ENCODE results near the gene IL34. TPM values are rescaled to one million over a fixed set of nuclear protein-coding genes. Genes with fewer than 3 reads are reported as not detected.

Gene IL34
- total RNA-seq, 2 donors from 2014 or later, result 11.9 to 55.6 TPM

DNA sequence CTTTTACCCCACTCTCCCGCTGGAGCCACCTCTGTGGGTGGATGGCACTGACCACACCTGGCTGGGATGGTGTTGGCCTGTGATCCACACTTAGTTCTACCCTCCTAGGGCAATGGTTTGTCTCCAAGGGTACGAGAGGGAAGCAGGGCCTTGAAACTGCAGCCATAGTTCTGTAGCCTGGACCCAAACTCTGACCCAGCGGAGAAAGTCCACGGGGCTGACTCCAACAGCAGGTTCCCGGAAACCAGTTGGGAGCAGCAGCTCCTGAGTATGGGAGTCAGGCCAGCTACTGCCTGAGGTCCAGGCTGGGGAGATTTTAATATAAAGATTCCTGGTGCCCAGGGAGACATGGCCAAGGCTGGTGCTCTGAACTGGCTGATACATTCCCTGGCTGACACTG is 63.1 kb downstream of the IL34 start:
- H3K36me3 ChIP-seq, result no peaks in the 10 kb centered on the region
- H3K27me3 ChIP-seq (replicated peaks; ENCODE audit: insufficient read depth), result no peaks in the 10 kb centered on the region
- TF ChIP-seq, protein P1, sequence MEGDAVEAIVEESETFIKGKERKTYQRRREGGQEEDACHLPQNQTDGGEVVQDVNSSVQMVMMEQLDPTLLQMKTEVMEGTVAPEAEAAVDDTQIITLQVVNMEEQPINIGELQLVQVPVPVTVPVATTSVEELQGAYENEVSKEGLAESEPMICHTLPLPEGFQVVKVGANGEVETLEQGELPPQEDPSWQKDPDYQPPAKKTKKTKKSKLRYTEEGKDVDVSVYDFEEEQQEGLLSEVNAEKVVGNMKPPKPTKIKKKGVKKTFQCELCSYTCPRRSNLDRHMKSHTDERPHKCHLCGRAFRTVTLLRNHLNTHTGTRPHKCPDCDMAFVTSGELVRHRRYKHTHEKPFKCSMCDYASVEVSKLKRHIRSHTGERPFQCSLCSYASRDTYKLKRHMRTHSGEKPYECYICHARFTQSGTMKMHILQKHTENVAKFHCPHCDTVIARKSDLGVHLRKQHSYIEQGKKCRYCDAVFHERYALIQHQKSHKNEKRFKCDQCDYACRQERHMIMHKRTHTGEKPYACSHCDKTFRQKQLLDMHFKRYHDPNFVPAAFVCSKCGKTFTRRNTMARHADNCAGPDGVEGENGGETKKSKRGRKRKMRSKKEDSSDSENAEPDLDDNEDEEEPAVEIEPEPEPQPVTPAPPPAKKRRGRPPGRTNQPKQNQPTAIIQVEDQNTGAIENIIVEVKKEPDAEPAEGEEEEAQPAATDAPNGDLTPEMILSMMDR (IDR thresholded peaks at IDR 0.05), result no peak
- peaks cover 17 to 48% of the 10 kb centered on the region in 2 donors for H3K4me1 ChIP-seq (ENCODE audit: control insufficient read depth in 1 of 2, low read depth in 2 of 2)
- no peaks in the 10 kb centered on the region for H3K9me3 ChIP-seq
- H3K27ac ChIP-seq, result no peak overlapping the region
- DNase-seq (ENCODE audit: low spot score) (no peak), ATAC-seq (ENCODE audit: insufficient number of reproducible peaks, low FRiP score, low read depth) (no peak)
- no peak overlapping the region for H3K4me3 ChIP-seq

DNA sequence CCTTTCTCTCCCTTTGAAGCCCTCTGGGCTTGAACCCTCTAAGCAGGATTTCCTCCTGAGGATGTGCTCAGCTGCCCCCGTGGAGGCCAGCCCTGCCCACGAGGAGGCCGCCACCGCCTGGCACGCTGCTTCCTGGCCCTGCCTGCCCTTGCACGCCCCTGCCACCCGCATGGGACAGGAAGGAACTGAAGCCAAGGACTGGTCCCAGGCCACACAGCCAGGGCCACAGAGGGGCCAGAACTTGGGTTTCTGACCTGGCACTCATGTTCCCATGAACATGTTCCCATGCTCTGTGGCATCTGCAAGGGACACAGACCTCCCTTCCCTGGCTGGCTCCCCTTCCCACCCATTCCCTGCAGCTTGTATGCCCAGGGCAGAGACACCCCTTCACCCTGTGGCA is 63.6 kb downstream of the IL34 start:
- ATAC-seq (ENCODE audit: insufficient number of reproducible peaks, low FRiP score, low read depth) (no peak), DNase-seq (ENCODE audit: low spot score) (no peak)
- H3K9me3 ChIP-seq, result no peaks in the 10 kb centered on the region
- peaks cover 20 to 48% of the 10 kb centered on the region in 2 donors for H3K4me1 ChIP-seq (ENCODE audit: control insufficient read depth in 1 of 2, low read depth in 2 of 2)
- H3K27me3 ChIP-seq (replicated peaks; ENCODE audit: insufficient read depth), result no peaks in the 10 kb centered on the region
- no peak overlapping the region for H3K4me3 ChIP-seq
- TF ChIP-seq, protein P1 (IDR thresholded peaks at IDR 0.05), result no peak
- H3K36me3 ChIP-seq, result no peaks in the 10 kb centered on the region
- no peak overlapping the region for H3K27ac ChIP-seq

Other genes with a start within 250 kb of the IL34 start
- 10 to 100 TPM; 21.0 to 28.4 TPM for gene ST3GAL2, start 207.5 kb upstream of the IL34 start, total RNA-seq
- 10 to 100 TPM; 16.1 to 20.4 TPM for gene FCSK, start 192.0 kb upstream of the IL34 start, total RNA-seq
- gene COG4, start 123.0 kb upstream of the IL34 start, total RNA-seq, result 10 to 100 TPM; 44.2 to 46.7 TPM
- gene SF3B3, start 122.7 kb upstream of the IL34 start, total RNA-seq, result 100 to 1,000 TPM in 1 of 2 donors, 10 to 100 TPM in 1; 94.6 to 123 TPM
- gene MTSS2, start 39.5 kb downstream of the IL34 start, total RNA-seq, result 10 to 100 TPM; 57.3 to 58.5 TPM
- gene VAC14, start 154.6 kb downstream of the IL34 start, total RNA-seq, result 10 to 100 TPM; 34.9 to 37.0 TPM

All from thoracic aorta (tissue), 2 donors.